ENCODE measurements around the gene ECI1. TPM values are rescaled to one million over a fixed set of nuclear protein-coding genes. Genes with fewer than 3 reads are reported as not detected.

The ECI1 gene
- total and polyA plus RNA-seq, 2 of the 13 experiments (the other 11 are each of a cell fraction or from before 2014, with no cell fraction given): 82.0 to 102 TPM

DNA sequence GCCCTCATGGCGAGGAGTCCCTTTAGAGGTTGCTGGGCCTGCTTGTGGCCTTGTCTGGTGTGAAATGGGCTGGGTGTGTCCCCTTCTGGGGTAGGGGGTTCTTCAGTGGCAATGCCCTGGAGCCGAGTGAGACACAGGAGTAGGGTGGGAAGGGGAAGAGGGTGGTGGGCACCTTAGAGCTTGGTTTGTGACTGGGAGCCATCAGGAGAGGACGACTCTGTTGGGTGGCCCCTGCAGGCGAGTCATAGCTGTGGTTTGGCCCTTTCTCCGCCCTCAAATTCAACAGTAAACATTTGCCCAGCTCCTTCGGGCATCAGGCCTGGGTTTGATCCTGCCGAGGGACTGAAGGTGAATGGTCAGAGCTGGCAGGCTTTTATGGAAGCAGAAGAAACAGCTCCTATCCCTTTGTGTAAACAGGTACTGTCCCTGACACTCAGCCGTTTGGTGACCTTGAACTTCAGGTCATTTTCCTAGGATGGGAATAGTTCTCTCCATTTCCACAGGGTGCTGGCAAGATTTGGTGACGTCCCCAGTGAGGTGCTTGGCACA is 25.1 kb downstream of the ECI1 start (continued):
- TF ChIP-seq ZNF558 (CRISPR knock-in tag; IDR thresholded peaks at IDR 0.05; ENCODE audit: borderline replicate concordance) (no peak), ZNF468 (CRISPR knock-in tag; IDR thresholded peaks at IDR 0.05) (no peak), ZNF720 (CRISPR knock-in tag; IDR thresholded peaks at IDR 0.05) (no peak), NFIC (IDR thresholded peaks at IDR 0.05; ENCODE audit: low read length) (no peak), GABPA (IDR thresholded peaks at IDR 0.05; ENCODE audit: low read depth, low read length) (no peak), GABPA (CRISPR knock-in tag; IDR thresholded peaks at IDR 0.05; ENCODE audit: low read depth) (no peak), KLF11 (CRISPR knock-in tag; IDR thresholded peaks at IDR 0.05) (no peak), ZNF550 (CRISPR knock-in tag; IDR thresholded peaks at IDR 0.05; ENCODE audit: borderline replicate concordance) (no peak), SPEN (CRISPR knock-in tag; IDR thresholded peaks at IDR 0.05; ENCODE audit: low read depth) (peak; percentile 69; the same call in 1 of the 2 replicates), HMGA1 (CRISPR knock-in tag; conservative IDR thresholded peaks at IDR 0.05) (no peak), SRSF9 (IDR thresholded peaks at IDR 0.05; ENCODE audit: borderline replicate concordance, insufficient read depth, low read depth, low read length, poor library complexity, severe bottlenecking) (no peak), SAFB2 (CRISPR knock-in tag; IDR thresholded peaks at IDR 0.05; ENCODE audit: borderline replicate concordance, low read depth) (no peak), LCORL (IDR thresholded peaks at IDR 0.05) (no peak), LCORL (CRISPR knock-in tag; IDR thresholded peaks at IDR 0.05) (no peak), PHF21A (CRISPR knock-in tag; IDR thresholded peaks at IDR 0.05) (no peak; the same call in 1 of the 2 replicates), ZNF432 (CRISPR knock-in tag; IDR thresholded peaks at IDR 0.05; ENCODE audit: borderline replicate concordance) (no peak)
- TF ChIP-seq, protein P1, sequence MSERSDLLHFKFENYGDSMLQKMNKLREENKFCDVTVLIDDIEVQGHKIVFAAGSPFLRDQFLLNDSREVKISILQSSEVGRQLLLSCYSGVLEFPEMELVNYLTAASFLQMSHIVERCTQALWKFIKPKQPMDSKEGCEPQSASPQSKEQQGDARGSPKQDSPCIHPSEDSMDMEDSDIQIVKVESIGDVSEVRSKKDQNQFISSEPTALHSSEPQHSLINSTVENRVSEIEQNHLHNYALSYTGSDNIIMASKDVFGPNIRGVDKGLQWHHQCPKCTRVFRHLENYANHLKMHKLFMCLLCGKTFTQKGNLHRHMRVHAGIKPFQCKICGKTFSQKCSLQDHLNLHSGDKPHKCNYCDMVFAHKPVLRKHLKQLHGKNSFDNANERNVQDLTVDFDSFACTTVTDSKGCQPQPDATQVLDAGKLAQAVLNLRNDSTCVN (CRISPR knock-in tag; IDR thresholded peaks at IDR 0.05; ENCODE audit: borderline replicate concordance): no peak
- TF ChIP-seq, protein P2, sequence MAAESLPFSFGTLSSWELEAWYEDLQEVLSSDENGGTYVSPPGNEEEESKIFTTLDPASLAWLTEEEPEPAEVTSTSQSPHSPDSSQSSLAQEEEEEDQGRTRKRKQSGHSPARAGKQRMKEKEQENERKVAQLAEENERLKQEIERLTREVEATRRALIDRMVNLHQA (CRISPR knock-in tag; IDR thresholded peaks at IDR 0.05): no peak
- TF ChIP-seq, protein P3, sequence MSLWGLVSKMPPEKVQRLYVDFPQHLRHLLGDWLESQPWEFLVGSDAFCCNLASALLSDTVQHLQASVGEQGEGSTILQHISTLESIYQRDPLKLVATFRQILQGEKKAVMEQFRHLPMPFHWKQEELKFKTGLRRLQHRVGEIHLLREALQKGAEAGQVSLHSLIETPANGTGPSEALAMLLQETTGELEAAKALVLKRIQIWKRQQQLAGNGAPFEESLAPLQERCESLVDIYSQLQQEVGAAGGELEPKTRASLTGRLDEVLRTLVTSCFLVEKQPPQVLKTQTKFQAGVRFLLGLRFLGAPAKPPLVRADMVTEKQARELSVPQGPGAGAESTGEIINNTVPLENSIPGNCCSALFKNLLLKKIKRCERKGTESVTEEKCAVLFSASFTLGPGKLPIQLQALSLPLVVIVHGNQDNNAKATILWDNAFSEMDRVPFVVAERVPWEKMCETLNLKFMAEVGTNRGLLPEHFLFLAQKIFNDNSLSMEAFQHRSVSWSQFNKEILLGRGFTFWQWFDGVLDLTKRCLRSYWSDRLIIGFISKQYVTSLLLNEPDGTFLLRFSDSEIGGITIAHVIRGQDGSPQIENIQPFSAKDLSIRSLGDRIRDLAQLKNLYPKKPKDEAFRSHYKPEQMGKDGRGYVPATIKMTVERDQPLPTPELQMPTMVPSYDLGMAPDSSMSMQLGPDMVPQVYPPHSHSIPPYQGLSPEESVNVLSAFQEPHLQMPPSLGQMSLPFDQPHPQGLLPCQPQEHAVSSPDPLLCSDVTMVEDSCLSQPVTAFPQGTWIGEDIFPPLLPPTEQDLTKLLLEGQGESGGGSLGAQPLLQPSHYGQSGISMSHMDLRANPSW (CRISPR knock-in tag; IDR thresholded peaks at IDR 0.05; ENCODE audit: borderline replicate concordance): no peak
- TF ChIP-seq, protein P4, sequence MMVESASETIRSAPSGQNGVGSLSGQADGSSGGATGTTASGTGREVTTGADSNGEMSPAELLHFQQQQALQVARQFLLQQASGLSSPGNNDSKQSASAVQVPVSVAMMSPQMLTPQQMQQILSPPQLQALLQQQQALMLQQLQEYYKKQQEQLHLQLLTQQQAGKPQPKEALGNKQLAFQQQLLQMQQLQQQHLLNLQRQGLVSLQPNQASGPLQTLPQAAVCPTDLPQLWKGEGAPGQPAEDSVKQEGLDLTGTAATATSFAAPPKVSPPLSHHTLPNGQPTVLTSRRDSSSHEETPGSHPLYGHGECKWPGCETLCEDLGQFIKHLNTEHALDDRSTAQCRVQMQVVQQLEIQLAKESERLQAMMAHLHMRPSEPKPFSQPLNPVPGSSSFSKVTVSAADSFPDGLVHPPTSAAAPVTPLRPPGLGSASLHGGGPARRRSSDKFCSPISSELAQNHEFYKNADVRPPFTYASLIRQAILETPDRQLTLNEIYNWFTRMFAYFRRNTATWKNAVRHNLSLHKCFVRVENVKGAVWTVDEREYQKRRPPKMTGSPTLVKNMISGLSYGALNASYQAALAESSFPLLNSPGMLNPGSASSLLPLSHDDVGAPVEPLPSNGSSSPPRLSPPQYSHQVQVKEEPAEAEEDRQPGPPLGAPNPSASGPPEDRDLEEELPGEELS (CRISPR knock-in tag; IDR thresholded peaks at IDR 0.05): peak; percentile 81
- TF ChIP-seq, protein P5, sequence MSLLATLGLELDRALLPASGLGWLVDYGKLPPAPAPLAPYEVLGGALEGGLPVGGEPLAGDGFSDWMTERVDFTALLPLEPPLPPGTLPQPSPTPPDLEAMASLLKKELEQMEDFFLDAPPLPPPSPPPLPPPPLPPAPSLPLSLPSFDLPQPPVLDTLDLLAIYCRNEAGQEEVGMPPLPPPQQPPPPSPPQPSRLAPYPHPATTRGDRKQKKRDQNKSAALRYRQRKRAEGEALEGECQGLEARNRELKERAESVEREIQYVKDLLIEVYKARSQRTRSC (CRISPR knock-in tag; IDR thresholded peaks at IDR 0.05; ENCODE audit: low read depth): no peak

All from HepG2 (cell line).